PFSK-1 (cell line): ENCODE data around the gene ADCK2.

Experiments used
- POLR2AphosphoS5 ChIP-seq: IDR thresholded peaks from 2 replicates; pipeline ENCODE4 v1.6.1; 2012; ENCODE audit warnings: low read depth, mild to moderate bottlenecking, control low read depth, low read length, moderate library complexity
- SIN3A ChIP-seq: IDR thresholded peaks from 2 replicates; pipeline ENCODE4 v1.6.1; 2012; ENCODE audit warnings: mild to moderate bottlenecking, low read length, moderate library complexity, borderline replicate concordance; ENCODE audit not compliant: insufficient read depth
- TAF1 ChIP-seq: IDR thresholded peaks from 2 replicates; pipeline ENCODE4 v1.6.1; 2012; ENCODE audit warnings: low read length, control low read depth, borderline replicate concordance; ENCODE audit not compliant: insufficient read depth
- TF ChIP-seq, protein P1 (sequence below), 2 experiments: IDR thresholded peaks; 2 replicates each; pipeline versions ENCODE4 v1.6.1 to v1.8.0; 2011 to 2012; ENCODE audit warnings: low read depth in 2 of 2, low read length in 2 of 2, control low read depth in 1 of 2, inconsistent platforms in 1 of 2, mild to moderate bottlenecking in 1 of 2, moderate library complexity in 1 of 2; ENCODE audit not compliant: insufficient read depth in 1 of 2

DNA sequence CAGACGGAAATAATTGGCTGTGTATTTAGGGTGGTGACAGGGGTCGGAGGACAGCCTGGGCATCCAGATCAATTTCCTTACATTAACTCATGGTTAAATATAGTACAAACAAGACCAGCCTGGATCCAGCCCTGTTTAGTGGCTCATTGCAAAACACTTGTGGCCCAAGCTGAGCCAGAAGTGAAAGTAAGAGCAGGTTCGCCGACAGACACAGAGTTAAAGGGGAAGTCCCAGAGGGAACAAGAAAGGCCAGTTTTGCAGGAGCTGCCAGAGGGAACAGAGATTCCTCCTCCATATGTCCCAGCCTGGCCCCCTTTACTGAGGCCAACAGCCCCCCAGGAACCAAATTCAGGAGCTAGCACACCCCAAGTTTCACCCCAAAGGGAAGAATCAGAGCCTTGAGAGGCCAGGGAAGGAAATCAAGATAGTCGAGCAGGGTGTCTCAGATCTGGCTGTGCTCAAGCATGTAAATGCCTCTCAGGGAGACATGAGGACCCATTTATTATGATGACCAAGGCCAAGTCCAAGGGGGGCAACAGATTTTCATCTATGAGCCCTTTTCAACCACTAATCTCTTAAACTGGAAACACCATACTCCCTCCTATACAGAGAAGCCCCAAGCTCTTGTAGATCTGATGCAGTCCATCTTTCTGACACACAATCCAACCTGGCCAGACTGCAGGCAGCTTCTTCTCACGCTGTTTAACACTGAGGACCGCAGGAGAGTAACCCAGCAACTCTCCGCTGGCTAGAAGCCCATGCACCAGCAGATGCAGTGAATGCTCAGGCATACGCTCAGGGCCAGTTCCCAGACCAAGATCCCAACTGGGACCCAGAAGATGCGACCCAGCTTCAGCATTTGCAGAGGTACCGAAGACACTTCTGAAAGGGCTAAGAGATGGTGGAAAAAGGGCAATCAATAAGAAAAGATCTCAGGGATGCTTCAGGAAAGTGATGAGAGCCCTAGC, 15.9 kb upstream of the ADCK2 start:
- TF ChIP-seq SIN3A: no peak
- TF ChIP-seq TAF1: no peak
- TF ChIP-seq POLR2AphosphoS5: no peak
- TF ChIP-seq, protein P1, sequence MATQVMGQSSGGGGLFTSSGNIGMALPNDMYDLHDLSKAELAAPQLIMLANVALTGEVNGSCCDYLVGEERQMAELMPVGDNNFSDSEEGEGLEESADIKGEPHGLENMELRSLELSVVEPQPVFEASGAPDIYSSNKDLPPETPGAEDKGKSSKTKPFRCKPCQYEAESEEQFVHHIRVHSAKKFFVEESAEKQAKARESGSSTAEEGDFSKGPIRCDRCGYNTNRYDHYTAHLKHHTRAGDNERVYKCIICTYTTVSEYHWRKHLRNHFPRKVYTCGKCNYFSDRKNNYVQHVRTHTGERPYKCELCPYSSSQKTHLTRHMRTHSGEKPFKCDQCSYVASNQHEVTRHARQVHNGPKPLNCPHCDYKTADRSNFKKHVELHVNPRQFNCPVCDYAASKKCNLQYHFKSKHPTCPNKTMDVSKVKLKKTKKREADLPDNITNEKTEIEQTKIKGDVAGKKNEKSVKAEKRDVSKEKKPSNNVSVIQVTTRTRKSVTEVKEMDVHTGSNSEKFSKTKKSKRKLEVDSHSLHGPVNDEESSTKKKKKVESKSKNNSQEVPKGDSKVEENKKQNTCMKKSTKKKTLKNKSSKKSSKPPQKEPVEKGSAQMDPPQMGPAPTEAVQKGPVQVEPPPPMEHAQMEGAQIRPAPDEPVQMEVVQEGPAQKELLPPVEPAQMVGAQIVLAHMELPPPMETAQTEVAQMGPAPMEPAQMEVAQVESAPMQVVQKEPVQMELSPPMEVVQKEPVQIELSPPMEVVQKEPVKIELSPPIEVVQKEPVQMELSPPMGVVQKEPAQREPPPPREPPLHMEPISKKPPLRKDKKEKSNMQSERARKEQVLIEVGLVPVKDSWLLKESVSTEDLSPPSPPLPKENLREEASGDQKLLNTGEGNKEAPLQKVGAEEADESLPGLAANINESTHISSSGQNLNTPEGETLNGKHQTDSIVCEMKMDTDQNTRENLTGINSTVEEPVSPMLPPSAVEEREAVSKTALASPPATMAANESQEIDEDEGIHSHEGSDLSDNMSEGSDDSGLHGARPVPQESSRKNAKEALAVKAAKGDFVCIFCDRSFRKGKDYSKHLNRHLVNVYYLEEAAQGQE (IDR thresholded peaks at IDR 0.05; ENCODE audit: insufficient read depth in 1 of 2, low read depth in 2 of 2, low read length in 2 of 2): no peak
